ENCODE data around the gene PBRM1.

DNA sequence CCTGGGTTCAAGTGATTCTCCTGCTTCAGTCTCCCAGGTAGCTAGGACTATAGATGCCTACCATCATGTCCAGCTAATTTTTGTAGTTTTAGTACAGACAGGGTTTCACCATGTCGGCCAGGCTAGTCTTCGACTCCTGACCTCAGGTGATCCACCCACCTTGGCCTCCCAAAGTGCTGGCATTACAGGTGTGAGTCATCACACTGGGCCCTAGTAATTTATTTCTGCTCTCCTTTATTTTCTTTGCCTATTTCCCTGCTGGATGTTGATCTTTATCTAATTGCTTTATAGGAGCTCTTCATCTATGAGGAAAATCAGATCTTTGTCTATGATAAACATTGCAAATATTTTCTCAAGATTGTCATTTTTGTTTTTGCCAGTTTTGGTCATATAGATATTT lies 117.6 kb downstream of the PBRM1 start:
- no peak for TF ChIP-seq CTCF (conservative IDR thresholded peaks at IDR 0.05)
- no peak for TF ChIP-seq EZH2 (IDR thresholded peaks at IDR 0.05; ENCODE audit: low read depth)
